GM18499 (cell line): ENCODE results near the gene KIRREL3.

ENCODE experiments used
- ATAC-seq: cut with Tn5 transposase; IDR thresholded peaks from one replicate; pipeline ENCODE4 v1.9.1; 2021; ENCODE audit warnings: moderate number of reproducible peaks; ENCODE audit not compliant: insufficient read depth, unreplicated experiment

KIRREL3 gene

DNA sequence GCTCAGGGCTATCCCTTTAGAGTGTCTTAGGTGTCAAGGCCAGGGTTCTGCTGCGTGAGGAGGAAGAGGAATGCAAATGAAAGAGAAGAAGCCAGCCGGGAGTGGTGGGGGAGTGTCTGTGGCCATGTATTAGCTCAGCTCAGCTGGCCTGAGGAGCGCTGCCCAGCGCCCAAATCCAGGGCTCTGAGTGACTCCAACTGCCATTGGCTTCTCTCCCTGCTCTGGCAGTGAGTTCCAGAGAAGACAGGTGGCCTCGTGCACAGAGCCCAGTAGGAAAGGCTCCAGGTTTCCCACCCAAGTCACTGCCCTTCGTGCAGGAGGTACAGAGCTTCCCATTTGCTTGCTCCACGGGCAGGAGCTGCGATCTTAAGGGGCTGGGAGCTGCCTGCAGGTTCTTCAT, 302.0 kb downstream of the KIRREL3 start:
- no peak for ATAC-seq

DNA sequence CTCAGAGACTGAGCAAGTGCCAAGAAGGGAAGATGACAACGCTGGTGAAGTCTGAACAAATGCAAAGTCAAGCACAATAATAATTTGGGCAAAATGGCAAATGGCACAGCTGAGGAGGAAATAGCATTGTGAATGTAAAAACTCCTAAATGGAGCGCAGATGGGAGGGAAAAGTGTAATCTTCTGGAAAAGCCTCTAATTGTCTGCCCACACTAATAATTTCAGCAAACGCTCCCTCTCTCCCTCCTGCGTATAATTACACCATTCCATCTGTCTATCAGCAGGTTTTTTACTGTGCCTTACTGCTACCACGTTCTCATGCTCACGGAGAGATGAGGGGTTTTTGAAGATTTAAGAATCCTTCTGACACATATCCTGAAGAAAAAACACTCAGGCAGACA, 302.6 kb downstream of the KIRREL3 start:
- ATAC-seq = no peak

DNA sequence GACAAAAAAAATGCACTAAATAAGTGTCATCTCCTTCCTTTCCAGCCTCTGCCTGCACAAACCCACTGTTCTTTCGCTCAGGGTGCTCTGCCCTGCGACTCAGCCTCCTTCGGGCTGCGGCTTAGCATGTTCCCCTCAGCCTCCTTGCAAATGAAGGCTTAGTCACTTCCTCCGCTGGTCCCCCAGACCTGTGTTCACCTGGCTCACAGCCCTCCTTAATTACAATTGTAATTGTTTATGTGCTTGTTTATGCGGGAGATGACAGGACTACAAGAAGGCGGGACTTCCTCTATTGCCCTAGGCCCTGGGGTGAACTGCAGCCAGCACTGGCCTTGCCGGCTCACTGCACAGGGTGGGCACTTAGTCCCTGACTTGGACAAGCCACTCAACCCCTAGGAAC, 303.6 kb downstream of the KIRREL3 start:
- no peak for ATAC-seq

GRCh38 chr11:126695293-126695692, 305.3 kb downstream of the KIRREL3 start:
- no peak for ATAC-seq

GRCh38 chr11:126694065-126694625, 306.4 kb downstream of the KIRREL3 start:
- ATAC-seq = no peak

DNA sequence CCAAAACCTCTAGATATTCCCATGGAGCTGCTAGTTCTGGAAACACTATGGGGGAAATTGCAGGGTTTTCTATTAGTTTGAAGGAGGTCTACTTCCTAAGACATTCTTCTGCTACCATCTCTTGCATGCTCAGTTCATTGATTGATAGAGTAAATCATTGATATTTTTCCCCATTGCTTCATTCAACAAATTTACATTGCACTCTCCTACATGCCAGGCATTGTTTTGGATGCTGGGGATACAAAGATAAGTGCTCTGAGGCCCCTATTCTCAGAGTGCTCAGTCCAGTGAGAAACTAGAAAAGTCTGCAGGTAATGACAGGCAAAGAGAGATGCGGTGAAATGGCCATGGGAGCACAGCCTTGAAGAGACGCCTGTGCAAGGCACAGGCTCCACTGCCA, 313.1 kb downstream of the KIRREL3 start:
- ATAC-seq = no peak

DNA sequence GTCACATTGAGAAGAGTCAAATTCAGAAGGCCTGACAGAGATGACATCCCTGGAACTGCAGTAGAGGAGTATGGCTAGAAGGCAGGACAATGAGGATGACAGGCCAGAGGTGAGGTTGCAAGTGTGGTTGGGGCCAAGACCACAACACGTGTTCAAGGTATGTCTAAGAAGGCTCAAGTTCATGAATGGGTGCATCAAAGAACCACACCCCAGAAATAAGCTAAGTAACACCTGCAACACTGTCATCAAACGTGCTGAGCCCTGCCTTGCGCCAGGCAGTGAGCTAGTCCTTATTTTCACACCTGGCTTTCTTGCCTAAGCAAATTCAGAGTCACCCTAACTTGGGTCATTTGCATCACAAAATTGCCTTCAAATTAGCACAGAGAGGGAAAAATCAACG, 313.6 kb downstream of the KIRREL3 start:
- ATAC-seq = no peak

GRCh38 chr11:126683766-126684728, 316.5 kb downstream of the KIRREL3 start:
- ATAC-seq = no peak

- ATAC-seq = no peak
Measured at GRCh38 chr11:126682590-126682989, 318.0 kb downstream of the KIRREL3 start.

DNA sequence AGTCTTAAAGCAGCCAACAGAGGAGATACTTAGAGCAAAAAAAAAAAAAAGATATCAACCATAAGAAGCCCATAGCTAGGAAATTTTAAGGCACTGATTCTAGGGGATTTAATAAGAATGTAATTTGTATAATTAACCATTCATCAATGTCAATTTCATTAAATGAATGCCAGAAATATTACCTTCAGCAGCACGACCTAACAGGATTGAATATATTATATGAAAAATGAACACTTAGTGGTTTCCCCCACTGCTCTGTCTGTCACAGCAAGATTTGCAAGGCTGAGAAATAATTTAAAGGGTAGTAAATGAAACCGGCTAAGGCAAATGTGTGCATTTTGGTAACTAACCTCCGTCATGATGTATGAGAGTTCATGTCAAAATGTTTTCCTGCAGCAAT, 319.9 kb downstream of the KIRREL3 start:
- ATAC-seq = no peak

DNA sequence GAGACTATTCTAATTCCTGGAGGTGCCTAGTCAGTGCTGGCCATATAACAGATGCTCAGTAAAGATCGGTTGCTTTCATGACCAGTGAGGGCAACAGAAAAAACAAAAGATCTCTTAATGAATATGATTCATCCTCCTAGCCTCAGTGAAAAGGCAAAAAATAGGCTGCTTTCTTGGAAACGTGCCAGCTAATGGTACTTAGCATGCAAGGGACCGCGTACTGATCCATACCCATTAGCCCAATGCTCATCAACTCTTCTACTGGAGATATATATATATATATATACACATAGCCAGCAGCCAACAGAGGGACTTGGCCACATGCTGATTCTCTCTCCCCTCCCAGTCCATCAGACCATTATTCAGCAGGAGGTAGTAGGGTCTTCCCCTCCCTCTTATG, 320.4 kb downstream of the KIRREL3 start:
- ATAC-seq = no peak

DNA sequence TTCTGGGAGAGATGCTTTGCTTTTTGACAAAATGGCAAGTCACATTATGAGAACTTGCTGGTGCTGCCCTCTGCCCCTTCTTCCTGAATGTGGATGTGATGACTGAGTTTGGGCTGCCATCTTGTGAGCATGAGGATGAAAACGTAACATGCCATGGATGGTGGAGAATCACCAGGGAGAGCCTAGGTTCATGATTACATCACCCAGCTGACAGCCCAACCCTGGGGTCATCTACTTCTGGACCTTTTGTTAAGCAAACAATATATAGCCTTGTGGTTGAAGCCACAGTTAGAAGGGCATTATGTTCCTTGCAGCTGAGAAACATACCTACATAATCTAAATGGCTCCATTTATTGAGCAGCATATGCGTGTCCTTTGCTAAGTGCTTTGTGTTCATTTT, 321.5 kb downstream of the KIRREL3 start:
- no peak for ATAC-seq

DNA sequence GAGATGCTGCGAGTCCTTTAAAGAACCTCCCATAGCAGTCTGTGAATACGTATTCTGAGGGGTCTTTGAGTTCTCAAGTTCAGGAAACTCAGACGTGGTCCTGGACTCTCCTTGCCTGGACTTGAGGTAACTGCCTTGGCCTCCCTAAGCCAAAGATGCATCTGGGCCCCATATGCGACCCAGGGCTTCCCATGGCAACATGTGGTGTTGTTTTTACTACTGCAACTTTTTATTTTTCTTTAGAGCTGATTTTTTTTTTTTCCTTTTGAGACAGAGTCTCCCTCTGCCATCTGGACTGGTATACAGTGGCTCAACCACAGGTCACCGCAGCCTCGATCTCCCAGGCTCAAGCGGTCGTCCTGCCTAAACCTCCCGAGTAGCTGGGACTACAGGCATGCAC, 324.0 kb downstream of the KIRREL3 start:
- no peak for ATAC-seq

- no peak for ATAC-seq
Measured at GRCh38 chr11:126673319-126673718, 327.3 kb downstream of the KIRREL3 start.

DNA sequence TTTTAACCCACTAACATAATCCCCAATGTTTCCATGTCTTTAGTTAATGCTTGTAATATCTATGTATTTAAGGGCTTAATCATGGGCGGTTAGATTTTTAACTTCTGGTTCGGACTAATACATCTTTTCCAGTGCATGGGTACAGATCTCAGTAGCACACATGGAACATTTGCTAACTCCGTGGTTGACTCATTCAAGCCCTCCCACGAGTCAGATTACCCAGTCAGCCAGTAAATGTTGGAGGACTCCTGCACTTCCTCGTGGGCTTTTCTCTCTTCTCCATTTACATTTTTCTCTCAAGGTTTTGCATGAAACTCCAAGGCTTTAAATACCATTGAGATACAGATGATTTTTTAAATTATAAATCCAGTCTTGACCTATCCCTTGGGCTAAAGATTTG, 331.2 kb downstream of the KIRREL3 start:
- ATAC-seq = no peak

GRCh38 chr11:126664643-126665042, 335.9 kb downstream of the KIRREL3 start:
- ATAC-seq = no peak

GRCh38 chr11:126663749-126664592, 336.6 kb downstream of the KIRREL3 start:
- ATAC-seq = no peak

DNA sequence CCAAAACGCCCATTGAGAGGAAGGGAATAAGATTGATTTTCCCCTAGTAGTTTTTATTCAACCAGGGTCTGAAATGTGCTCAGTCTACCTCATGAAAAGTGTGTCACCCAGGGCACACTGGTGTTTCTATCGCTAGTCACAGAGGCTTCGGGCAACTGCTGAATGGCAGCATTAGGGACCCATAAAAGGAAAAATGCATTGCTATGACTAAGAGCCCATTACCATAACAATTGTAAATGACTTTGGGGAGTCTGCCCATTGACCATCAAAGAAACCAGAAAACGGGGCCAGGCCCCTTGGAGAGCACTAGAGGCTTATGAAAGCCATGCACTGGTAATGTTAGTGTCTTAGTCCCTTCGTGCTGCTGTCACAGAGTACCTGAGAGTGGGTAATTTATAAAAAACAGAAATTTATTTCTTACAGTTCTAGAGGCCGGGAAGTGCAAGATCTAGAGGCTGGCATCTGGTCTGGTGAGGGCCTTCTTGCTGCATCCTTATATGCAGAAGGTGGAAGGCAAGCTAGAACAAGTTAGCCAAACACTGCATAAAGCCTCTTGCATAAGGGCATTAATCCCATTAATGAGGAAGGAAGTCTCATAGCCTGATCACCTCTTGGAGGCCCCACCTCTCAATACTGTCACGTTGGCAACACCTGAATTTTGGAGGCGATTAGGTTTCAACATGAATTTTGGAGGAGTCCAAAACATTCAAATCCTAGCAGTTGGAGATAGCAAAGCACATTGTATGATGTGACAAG, 338.4 kb downstream of the KIRREL3 start:
- no peak for ATAC-seq

GRCh38 chr11:126660761-126661425, 339.7 kb downstream of the KIRREL3 start:
- no peak for ATAC-seq

- no peak for ATAC-seq
Measured at GRCh38 chr11:126660321-126660720, 340.2 kb downstream of the KIRREL3 start.
